Measurements from ENCODE around the gene CLDN15. TPM values are rescaled to one million over a fixed set of nuclear protein-coding genes. Genes with fewer than 3 reads are reported as not detected.
"Not testable (repeated sequence)": the region's sequence is repeated elsewhere in the genome, so short reads cannot be mapped to it uniquely, and the experiment has no call there.

Gene CLDN15
- total RNA-seq, 4 donors from 2014 or later: 9.5 to 21.2 (median 13.0) TPM

- intact Hi-C loops (cut with DNase I; ENCODE audit: low total_unique reads): no loop called here
- no peak for TF ChIP-seq POLR2A (IDR thresholded peaks at IDR 0.05)
- no peak for TF ChIP-seq CTCF (IDR thresholded peaks at IDR 0.05)
- WGBS, 2 donors: 94% methylated on average over 23 to 24 of the region's 24 CpGs
- no peak overlapping the region for H3K4me3 ChIP-seq (ENCODE audit: low read depth, poor library complexity, severe bottlenecking)
- DNase-seq (ENCODE audit: low spot score in 2 of 2): no peak
Measured at GRCh38 chr7:101211501-101211900, 26.1 kb downstream of the CLDN15 start.

DNA sequence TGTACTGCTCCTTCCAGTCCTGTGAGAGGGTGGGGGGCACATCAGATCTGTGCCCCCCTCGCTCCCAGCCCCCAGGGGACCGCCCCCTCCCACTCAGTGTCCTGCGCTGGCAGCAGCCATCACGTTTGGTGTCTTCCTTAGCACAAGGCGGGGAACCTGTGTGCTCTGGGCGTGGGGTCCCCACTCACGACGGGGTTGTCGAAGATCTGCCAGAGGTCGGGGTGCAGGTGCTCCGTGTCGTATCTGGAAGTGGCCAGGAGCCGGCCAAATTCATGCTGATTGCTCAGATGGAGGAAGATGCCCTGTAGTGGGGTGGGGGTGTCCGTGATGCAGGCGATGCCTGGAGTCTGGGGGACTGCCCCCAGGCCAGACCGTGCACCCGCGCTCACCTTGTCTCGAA is 27.5 kb downstream of the CLDN15 start:
- 93 to 95% methylated on average over 16 to 19 of the region's 19 CpGs for WGBS, 2 donors

DNA sequence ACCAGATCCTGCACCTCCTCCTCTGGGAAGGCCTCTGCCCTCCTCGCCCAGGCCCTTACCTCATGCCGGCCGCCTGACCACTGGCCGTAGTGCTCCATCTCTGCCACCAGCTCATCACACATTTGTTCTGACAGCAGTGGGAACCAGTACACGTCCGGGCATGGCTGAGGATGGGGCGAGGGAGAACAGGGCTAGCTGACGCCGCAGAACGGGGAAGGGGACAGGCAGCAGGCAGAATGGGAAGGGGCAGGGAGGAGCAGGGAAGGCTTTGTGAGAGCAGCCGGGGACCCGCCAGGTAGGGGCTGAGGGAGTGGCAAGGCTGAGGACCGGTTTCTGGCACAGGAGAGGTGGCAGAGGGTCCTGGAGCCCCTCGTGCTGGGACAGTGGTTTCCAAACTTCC is 28.8 kb downstream of the CLDN15 start:
- TF ChIP-seq POLR2A (IDR thresholded peaks at IDR 0.05) (no peak), CTCF (IDR thresholded peaks at IDR 0.05) (no peak)
- intact Hi-C loops (cut with DNase I; ENCODE audit: low total_unique reads): no loop called here
- WGBS, 2 donors: 90 to 95% methylated on average over 14 of the region's 14 CpGs

More for the DNA sequence above, 27.5 kb downstream of the CLDN15 start:
- intact Hi-C loops (cut with DNase I; ENCODE audit: low total_unique reads): no loop called here
- H3K4me3 ChIP-seq (ENCODE audit: low read depth, poor library complexity, severe bottlenecking): no peak overlapping the region
- no peak for DNase-seq (ENCODE audit: low spot score in 2 of 2)
- TF ChIP-seq POLR2A (IDR thresholded peaks at IDR 0.05) (no peak), CTCF (IDR thresholded peaks at IDR 0.05) (no peak)

GRCh38 chr7:101207459-101207858 is 30.1 kb downstream of the CLDN15 start:
- DNase-seq (ENCODE audit: low spot score in 2 of 2): no peak
- 88 to 97% methylated on average over 14 to 16 of the region's 17 CpGs for WGBS, 2 donors
- no peak overlapping the region for H3K4me3 ChIP-seq (ENCODE audit: low read depth, poor library complexity, severe bottlenecking)
- TF ChIP-seq POLR2A (IDR thresholded peaks at IDR 0.05): no peak
- no peak for TF ChIP-seq CTCF (IDR thresholded peaks at IDR 0.05)
- intact Hi-C loops (cut with DNase I; ENCODE audit: low total_unique reads): no loop called here

More for the DNA sequence above, 28.8 kb downstream of the CLDN15 start:
- no peak for DNase-seq (ENCODE audit: low spot score in 2 of 2)
- H3K4me3 ChIP-seq (ENCODE audit: low read depth, poor library complexity, severe bottlenecking): no peak overlapping the region

GRCh38 chr7:101206665-101207042 is 30.9 kb downstream of the CLDN15 start:
- DNase-seq (ENCODE audit: low spot score in 2 of 2): no peak
- WGBS, 2 donors: 86 to 87% methylated on average over 19 of the region's 19 CpGs
- TF ChIP-seq POLR2A (IDR thresholded peaks at IDR 0.05): no peak
- no peak for TF ChIP-seq CTCF (IDR thresholded peaks at IDR 0.05)
- H3K4me3 ChIP-seq (ENCODE audit: low read depth, poor library complexity, severe bottlenecking): no peak overlapping the region
- intact Hi-C loops (cut with DNase I; ENCODE audit: low total_unique reads): no loop called here

DNA sequence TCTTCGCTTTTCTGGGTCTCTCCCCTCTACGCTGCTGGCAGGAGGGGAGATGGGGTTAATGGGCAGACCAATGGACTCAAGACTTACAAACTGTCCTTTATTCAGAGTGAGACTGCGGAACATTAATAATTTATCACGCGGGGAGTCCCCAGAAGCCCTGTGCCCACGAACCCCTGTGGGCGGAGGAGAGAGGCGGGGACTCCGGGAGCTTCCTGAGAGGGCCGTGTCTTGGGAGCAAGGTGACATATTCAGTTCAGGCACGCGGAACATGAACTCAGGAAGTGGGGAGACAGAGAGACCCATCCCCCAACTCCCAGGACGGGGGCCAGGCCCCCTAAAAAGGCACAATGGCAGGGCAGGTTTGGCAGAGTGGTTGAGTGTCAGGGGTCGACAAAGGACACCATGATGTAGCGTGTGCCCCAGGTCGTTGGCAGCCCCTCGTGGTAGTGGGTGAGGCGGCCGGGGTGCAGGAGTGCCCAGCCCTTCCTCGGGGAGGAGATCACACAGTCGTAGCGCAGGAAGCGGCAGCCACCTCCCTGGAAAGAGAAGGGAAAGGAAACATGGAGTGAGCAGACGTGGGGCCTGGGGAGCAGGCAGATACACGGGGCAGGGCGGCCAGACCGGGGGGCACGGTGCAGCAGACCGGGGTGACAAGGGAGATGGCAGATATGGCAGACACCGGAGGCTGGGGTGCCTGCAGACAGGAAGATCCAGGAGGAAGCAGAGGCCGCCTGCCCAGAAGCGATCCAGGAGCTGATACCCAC is 31.5 kb downstream of the CLDN15 start:
- no peak overlapping the region for H3K4me3 ChIP-seq (ENCODE audit: low read depth, poor library complexity, severe bottlenecking)
- TF ChIP-seq CTCF (IDR thresholded peaks at IDR 0.05) (no peak), POLR2A (IDR thresholded peaks at IDR 0.05) (no peak)
- no peak for DNase-seq (ENCODE audit: low spot score in 2 of 2)
- intact Hi-C loops (cut with DNase I; ENCODE audit: low total_unique reads): no loop called here
- WGBS, 2 donors: 78 to 79% methylated on average over 32 of the region's 32 CpGs

DNA sequence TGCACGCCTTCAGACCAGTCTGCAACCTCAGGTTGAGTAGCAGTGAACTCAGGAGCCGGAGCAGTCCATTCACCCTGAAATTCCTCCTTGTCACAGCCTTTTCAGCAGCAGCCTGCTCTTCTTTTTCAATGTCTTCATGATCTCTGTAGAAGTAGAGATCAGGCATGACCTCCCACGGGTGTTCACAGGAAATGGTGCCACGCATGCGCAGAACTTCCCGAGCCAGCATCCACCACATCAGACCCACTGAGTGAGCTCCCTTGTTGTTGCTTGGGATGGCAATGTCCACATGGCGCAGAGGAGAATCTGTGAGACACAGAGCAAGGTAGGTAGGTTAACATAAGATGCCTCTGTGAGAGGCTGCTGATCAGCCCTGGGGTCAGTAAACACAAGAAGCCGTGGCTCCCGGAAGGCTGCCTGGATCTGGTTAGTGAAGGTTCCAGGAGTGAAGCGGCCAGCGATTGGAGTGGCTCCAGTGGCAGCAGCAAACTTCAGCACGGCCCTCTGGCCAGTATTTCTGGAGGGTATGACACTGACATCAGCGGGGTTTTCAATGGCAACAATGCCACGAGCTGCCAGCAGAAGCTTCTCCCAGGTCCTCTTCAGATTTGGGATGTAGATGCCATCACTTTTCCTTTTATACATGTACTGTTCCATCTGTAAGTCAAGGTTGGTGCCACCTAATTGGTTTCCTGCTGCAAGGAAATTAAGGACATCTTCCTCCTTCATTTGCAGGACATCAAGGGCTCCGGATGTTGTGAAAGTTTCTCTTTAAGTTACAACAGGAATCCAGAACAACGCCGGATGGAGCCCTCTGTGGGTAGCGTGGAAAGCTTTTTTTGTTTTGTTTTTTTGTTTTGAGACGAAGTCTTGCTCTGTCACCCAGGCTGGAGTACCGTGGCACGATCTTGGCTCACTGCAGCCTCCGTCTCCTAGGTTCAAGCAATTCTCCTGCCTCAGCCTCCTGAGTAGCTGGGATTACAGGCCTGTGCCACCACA is 33.6 kb downstream of the CLDN15 start:
- DNase-seq (ENCODE audit: low spot score in 2 of 2); intact Hi-C loops (cut with DNase I; ENCODE audit: low total_unique reads); H3K4me3 ChIP-seq (ENCODE audit: low read depth, poor library complexity, severe bottlenecking): not testable (repeated sequence)
- 57 to 62% methylated on average over 21 to 22 of the region's 22 CpGs for WGBS, 2 donors
